ENCODE results near the gene DIS3.
A peak's percentile ranks its signal among the peaks of the same experiment; 100 is the strongest.

DIS3 gene

GRCh38 chr13:72760189-72760588 lies 21.5 kb downstream of the DIS3 start:
- POLR2A ChIA-PET = no interaction called here
- CTCF ChIA-PET = no interaction called here
- H3K36me3 ChIP-seq (ENCODE audit: control insufficient read depth in 2 of 2, insufficient read depth in 1 of 2, low read length in 2 of 2) = peaks cover 5 to 97% of the 10 kb centered on the region in 2 experiments

GRCh38 chr13:72757792-72758535 lies 23.7 kb downstream of the DIS3 start:
- no peak overlapping the region for H3K4me3 ChIP-seq (ENCODE audit: low read depth, low read length)
- no peaks in the 10 kb centered on the region for H3K9me3 ChIP-seq (ENCODE audit: control insufficient read depth, insufficient read depth, low read depth, low read length)
- no peak overlapping the region for H3K27ac ChIP-seq (ENCODE audit: extremely low read depth, low read depth, low read length)
- ChIA-PET CTCF (no interaction called here), POLR2A (no interaction called here)
- H3K4me1 ChIP-seq (ENCODE audit: control insufficient read depth, insufficient read depth, low read length) = no peaks in the 10 kb centered on the region
- TF ChIP-seq GLIS1 (tag by site-specific recombination; IDR thresholded peaks at IDR 0.05) = no peak
- no peak for TF ChIP-seq BCL11A (tag by site-specific recombination; IDR thresholded peaks at IDR 0.05; ENCODE audit: low read depth)
- peaks cover 0 to 99% of the 10 kb centered on the region in 2 experiments for H3K36me3 ChIP-seq (ENCODE audit: control insufficient read depth in 2 of 2, insufficient read depth in 1 of 2, low read length in 2 of 2)

More at GRCh38 chr13:72760189-72760588, 21.5 kb downstream of the DIS3 start:
- TF ChIP-seq ZSCAN5A (tag by site-specific recombination; IDR thresholded peaks at IDR 0.05) (no peak), ZNF707 (tag by site-specific recombination; IDR thresholded peaks at IDR 0.05) (no peak), ZNF529 (tag by site-specific recombination; IDR thresholded peaks at IDR 0.05; ENCODE audit: insufficient replicate concordance) (no peak), ZNF473 (tag by site-specific recombination; IDR thresholded peaks at IDR 0.05) (no peak), PRDM2 (tag by site-specific recombination; IDR thresholded peaks at IDR 0.05; ENCODE audit: borderline replicate concordance) (no peak), KLF9 (tag by site-specific recombination; IDR thresholded peaks at IDR 0.05; ENCODE audit: low read depth) (no peak), ZNF791 (tag by site-specific recombination; IDR thresholded peaks at IDR 0.05) (no peak), ZNF830 (tag by site-specific recombination; IDR thresholded peaks at IDR 0.05; ENCODE audit: low read depth) (no peak)
- no peaks in the 10 kb centered on the region for H3K4me1 ChIP-seq (ENCODE audit: control insufficient read depth, insufficient read depth, low read length)
- no peak overlapping the region for H3K27ac ChIP-seq (ENCODE audit: extremely low read depth, low read depth, low read length)
- H3K4me3 ChIP-seq (ENCODE audit: low read depth, low read length) = no peak overlapping the region
- no peaks in the 10 kb centered on the region for H3K9me3 ChIP-seq (ENCODE audit: control insufficient read depth, insufficient read depth, low read depth, low read length)

- POLR2A ChIA-PET = no interaction called here
- Histone ChIP-seq H3K9me3 (ENCODE audit: control insufficient read depth, insufficient read depth, low read depth, low read length) (no peaks in the 10 kb centered on the region), H3K4me3 (ENCODE audit: low read depth, low read length) (no peak overlapping the region), H3K36me3 (ENCODE audit: control insufficient read depth in 2 of 2, insufficient read depth in 1 of 2, low read length in 2 of 2) (peaks cover 0 to 99% of the 10 kb centered on the region in 2 experiments; a peak in 1 of 3 replicates), H3K4me1 (ENCODE audit: control insufficient read depth, insufficient read depth, low read length) (no peaks in the 10 kb centered on the region), H3K27ac (ENCODE audit: extremely low read depth, low read depth, low read length) (no peak overlapping the region)
- TF ChIP-seq ZNF362 (tag by site-specific recombination; IDR thresholded peaks at IDR 0.05) (peak; percentile 56; the same call in 1 of the 2 replicates), ZNF76 (tag by site-specific recombination; IDR thresholded peaks at IDR 0.05; ENCODE audit: borderline replicate concordance, low read depth) (no peak), ZNF132 (tag by site-specific recombination; IDR thresholded peaks at IDR 0.05; ENCODE audit: borderline replicate concordance) (no peak)
- CTCF ChIA-PET = no interaction called here
These were observed 27.6 kb downstream of the DIS3 start for GRCh38 chr13:72754111-72754510.
